Right ventricle myocardium superior (tissue), 1 donor: ENCODE results near the gene PLXNB2. TPM values are rescaled to one million over a fixed set of nuclear protein-coding genes. Genes with fewer than 3 reads are reported as not detected.
"Not testable (repeated sequence)": the region's sequence is repeated elsewhere in the genome, so short reads cannot be mapped to it uniquely, and the experiment has no call there.

Experiments used
- ATAC-seq: fragments of 200-7000 bp; cut with Tn5 transposase; one replicate; pipeline ENCODE4 v1.9.1; 2020; ENCODE audit warnings: mild to moderate bottlenecking; ENCODE audit not compliant: poor library complexity
- DNase-seq: peaks from one replicate; pipeline ENCODE4 v3.0.0-alpha.2; 2020
- intact Hi-C: fragments of 100-400 bp; cut with DNase I; formaldehyde crosslinking; loops from one replicate; pipeline ENCODE4 v1.11.2; 2022
- total RNA-seq: library from RNA; stranded (reverse); fragmentation: NEBNext Ultra II Directional; extraction: Animal tissue kit (Norgen Biotek cat#: 25700); gene quantifications from one replicate; pipeline ENCODE4 v1.2.1, GENCODE V29; 2021
- donor health status: DM: no; HTN: yes; CAD: no; lungs with severe emphysema.

The PLXNB2 gene
- total RNA-seq, 1 donor from 2014 or later = 68.3 TPM

- intact Hi-C loops, ATAC-seq: not testable (repeated sequence)
Observed at GRCh38 chr22:50273781-50274180, 33.7 kb downstream of the PLXNB2 start.

GRCh38 chr22:50273352-50273751, 34.1 kb downstream of the PLXNB2 start:
- ATAC-seq, DNase-seq, intact Hi-C loops: not testable (repeated sequence)

More at GRCh38 chr22:50273781-50274180, 33.7 kb downstream of the PLXNB2 start:
- DNase-seq = not testable (repeated sequence)

GRCh38 chr22:50272044-50272802, 35.2 kb downstream of the PLXNB2 start:
- intact Hi-C loops = no loop called here

GRCh38 chr22:50271519-50271970, 35.9 kb downstream of the PLXNB2 start:
- intact Hi-C loops = no loop called here
- peak; percentile 31 for ATAC-seq
- DNase-seq = peak; percentile 79

More at GRCh38 chr22:50272044-50272802, 35.2 kb downstream of the PLXNB2 start:
- no peak for DNase-seq
- ATAC-seq = no peak

GRCh38 chr22:50270666-50271394, 36.6 kb downstream of the PLXNB2 start:
- intact Hi-C loops = no loop called here
- ATAC-seq (peak; percentile 63), DNase-seq (peak; percentile 83)

GRCh38 chr22:50269970-50270665, 37.3 kb downstream of the PLXNB2 start, which contains the start of gene MAPK11:
TSS of gene MAPK11 (minus strand) at chr22:50270380. CDS start at chr22:50270292, 88 bp downstream.
- DNase-seq (peak; percentile 78), ATAC-seq (peak; percentile 28)
- intact Hi-C loops = no loop called here

GRCh38 chr22:50269573-50269969, 37.9 kb downstream of the PLXNB2 start:
- ATAC-seq (no peak), DNase-seq (no peak)
- intact Hi-C loops = no loop called here

GRCh38 chr22:50268655-50269113, 38.8 kb downstream of the PLXNB2 start:
- ATAC-seq (no peak), DNase-seq (no peak)
- intact Hi-C loops = no loop called here

- DNase-seq = peak; percentile 75
- peak; percentile 79 for ATAC-seq
- intact Hi-C loops = no loop called here
Observed at GRCh38 chr22:50267591-50268390, 39.7 kb downstream of the PLXNB2 start.

- intact Hi-C loops = no loop called here
- no peak for DNase-seq
- ATAC-seq = no peak
Observed at GRCh38 chr22:50266994-50267393, 40.5 kb downstream of the PLXNB2 start.

- DNase-seq (no peak), ATAC-seq (no peak)
- intact Hi-C loops = no loop called here
Observed at GRCh38 chr22:50264946-50265669, 42.3 kb downstream of the PLXNB2 start.

GRCh38 chr22:50264104-50264745, 43.2 kb downstream of the PLXNB2 start:
- ATAC-seq = no peak
- DNase-seq = no peak
- intact Hi-C loops = no loop called here

GRCh38 chr22:50262973-50263617, 44.4 kb downstream of the PLXNB2 start:
- DNase-seq (no peak), ATAC-seq (no peak)
- intact Hi-C loops = no loop called here

GRCh38 chr22:50262460-50262911, 45.0 kb downstream of the PLXNB2 start:
- ATAC-seq = no peak

GRCh38 chr22:50261615-50262459, 45.6 kb downstream of the PLXNB2 start, which contains the start of gene MAPK12:
TSS of gene MAPK12 (minus strand) at chr22:50261683. CDS start at chr22:50261509, 174 bp downstream.
- intact Hi-C loops = no loop called here
- DNase-seq = no peak
- ATAC-seq = no peak

More at GRCh38 chr22:50262460-50262911, 45.0 kb downstream of the PLXNB2 start:
- intact Hi-C loops = no loop called here
- DNase-seq = no peak
